ENCODE measurements around the gene HDAC7.

- TF ChIP-seq CTCF (conservative IDR thresholded peaks at IDR 0.05 in 1 of 2, IDR thresholded peaks at IDR 0.05 in 1 of 2; ENCODE audit: extremely low read depth in 1 of 2, insufficient read depth in 1 of 2, low read depth in 1 of 2, low read length in 2 of 2) (no peak), EZH2 (IDR thresholded peaks at IDR 0.05; ENCODE audit: borderline replicate concordance, low read length) (no peak)
These were observed 30.7 kb upstream of the HDAC7 start for GRCh38 chr12:47850153-47851084.

All from mammary epithelial cell (primary cell).